ENCODE measurements around the gene VPS39. TPM values are rescaled to one million over a fixed set of nuclear protein-coding genes. Genes with fewer than 3 reads are reported as not detected.

Gene VPS39
- total RNA-seq, 2 experiments from 2014 or later = 40.6 to 46.1 TPM

DNA sequence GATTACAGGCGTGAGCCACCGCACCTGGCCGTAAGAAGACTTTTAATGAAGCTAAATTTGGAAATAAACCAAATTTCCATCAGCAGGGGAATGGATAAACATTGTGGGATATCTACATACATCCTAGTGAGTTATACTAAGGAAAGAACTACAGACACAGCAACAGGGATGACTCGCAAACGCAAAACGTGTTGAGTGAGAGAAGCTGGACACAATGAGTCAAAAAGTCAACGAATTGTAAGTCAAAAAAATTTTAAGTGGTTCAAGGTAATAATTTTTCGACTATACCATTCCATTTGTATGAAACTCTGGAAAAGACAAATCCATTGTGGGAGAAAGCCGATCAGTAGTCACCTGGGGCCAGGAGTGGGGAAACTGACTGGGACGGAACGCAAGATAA is 71.6 kb downstream of the VPS39 start:
- CTCF ChIA-PET = no interaction called here
- POLR2A ChIA-PET = no interaction called here

DNA sequence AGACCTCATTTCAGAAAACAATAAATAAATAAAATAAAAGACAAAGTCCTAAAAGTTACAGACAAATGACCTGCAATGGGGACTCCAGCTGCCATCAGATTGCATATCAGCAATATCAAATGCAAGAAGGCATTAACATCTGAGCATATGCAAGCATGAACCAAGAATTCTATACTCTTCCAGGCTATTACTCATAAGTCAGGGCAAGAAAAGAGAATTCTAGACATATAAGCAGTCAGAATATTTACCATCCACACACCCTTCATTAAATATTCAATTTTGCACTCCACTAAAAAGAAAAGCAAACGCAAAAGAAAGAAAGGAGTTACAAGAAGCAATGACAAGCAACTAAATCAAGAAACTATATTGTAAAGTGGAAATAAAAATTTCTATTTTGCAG is 72.8 kb downstream of the VPS39 start:
- POLR2A ChIA-PET = no interaction called here

GRCh38 chr15:42134617-42135245 is 73.4 kb downstream of the VPS39 start:
- POLR2A ChIA-PET = no interaction called here
- CTCF ChIA-PET = interaction anchor here (1.3 to 1.4 kb wide), 2 partner anchors 8 to 145 kb away, joined by 4 read pairs; no protein-coding TSS in a partner anchor

More for the DNA sequence above, 72.8 kb downstream of the VPS39 start:
- CTCF ChIA-PET = interaction anchor here (1.4 kb wide), 1 partner anchor 146 kb away, joined by 4 read pairs; no protein-coding TSS in a partner anchor

GRCh38 chr15:42133886-42134502 is 74.1 kb downstream of the VPS39 start:
- ChIA-PET POLR2A (no interaction called here), CTCF (interaction anchor here (1.3 to 1.4 kb wide), 2 partner anchors 9 to 144 kb away, joined by 4 read pairs; no protein-coding TSS in a partner anchor)

DNA sequence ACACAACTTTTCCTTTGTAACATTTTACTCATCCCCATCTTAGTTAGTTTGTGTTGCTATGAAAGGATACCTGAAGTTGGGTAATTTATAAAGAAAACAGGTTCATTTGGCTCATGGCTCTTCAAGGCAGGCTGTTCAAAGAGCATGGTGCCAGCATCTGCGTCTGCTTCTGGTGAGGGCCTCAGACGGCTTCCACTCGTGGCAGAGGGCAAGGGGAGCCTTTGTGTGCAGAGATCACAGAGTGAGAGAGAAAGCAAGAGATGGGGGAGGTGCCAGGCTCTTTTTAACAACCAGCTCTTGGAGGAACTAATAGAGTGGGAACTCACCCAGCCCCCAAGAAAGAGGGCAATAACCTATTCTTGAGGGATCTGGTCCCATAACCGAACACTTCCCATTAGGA is 74.7 kb downstream of the VPS39 start:
- POLR2A ChIA-PET = no interaction called here
- CTCF ChIA-PET = interaction anchor here (0.6 to 1.3 kb wide), 2 partner anchors 9 to 363 kb away, joined by 3 to 4 read pairs; no protein-coding TSS in a partner anchor

DNA sequence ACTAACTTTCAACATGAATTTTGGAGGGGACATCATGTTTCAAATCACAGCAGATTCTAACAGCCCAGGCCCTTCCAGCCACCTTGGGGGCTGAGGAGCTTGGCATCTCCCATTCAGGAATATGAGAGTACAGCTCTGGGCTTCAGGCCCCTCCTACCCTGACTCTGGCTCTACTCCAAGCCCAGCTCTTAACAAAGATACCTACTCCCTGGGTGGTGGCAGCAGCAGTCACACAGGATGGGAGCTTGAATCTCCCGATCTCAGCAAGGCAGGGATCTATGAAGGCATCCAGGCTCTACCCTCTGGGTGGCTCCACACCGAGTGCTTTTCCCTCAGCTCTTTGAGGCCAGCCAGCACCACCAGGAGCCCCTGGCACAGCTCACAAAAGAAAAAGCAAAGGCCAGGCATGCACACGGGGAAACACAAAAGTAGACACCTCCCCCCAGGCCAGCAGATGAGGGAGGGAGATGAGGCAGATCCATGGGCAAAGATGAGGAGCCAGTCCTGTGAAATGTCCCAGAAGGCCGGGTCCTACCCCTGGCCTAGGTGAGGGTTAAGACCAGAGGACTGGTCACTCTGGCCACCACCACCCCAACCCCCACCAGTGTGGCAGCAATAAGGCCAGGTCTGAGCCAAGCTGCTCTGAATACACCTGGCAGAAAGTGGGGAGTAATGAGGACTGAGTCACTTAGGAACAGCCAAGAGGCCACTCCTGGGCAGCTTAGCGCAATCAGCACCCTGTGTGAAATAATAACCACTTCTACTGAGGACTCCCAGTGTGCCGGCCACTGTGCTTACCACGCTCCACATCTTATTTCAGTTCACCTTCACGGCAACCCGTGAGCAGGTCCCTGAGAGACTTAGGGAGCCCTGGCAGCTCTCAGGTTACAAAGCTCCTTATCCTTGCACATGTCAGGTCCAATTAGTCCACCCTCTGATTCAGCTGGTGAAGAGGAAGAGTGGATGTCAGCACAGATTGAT is 76.0 kb downstream of the VPS39 start:
- CTCF ChIA-PET = no interaction called here
- POLR2A ChIA-PET = no interaction called here

- POLR2A ChIA-PET = no interaction called here
- CTCF ChIA-PET = no interaction called here
Measured at GRCh38 chr15:42131006-42131405, 77.1 kb downstream of the VPS39 start.

DNA sequence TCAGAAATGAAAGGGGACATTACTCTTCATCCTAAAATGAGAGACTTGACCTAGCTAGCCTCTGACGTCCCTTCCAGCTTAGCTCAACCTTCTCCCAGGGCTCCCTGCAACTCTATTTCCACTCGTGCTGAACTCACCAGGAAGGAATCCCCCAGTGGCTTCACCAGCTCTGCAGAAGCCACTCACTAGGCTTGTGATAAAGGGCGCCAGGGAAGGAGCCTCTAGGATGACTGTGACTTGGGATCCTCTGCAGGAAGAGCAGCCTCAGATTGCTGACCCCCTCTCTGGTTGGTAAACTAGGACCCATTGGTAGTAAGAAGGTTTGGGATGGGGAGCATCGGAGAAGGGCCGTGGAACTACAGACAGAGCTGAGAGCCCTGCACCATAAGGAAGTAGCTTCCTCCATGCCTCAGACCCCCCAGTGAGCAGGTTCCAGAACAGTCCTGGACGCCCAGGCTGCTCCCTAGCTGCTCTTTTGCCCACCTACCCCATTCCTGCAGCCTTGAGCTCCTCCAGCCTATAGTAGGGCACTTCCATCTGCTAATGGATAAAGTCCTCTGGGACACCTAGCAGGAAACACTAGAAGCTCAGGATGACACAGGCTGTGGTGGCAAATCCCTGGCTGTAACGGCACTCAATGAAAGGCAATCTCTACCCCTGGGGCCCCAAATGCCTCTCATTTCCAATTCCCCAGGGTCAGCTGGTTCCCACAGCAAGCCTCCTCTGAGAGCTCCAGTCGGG is 77.7 kb downstream of the VPS39 start:
- ChIA-PET CTCF (interaction anchor here (0.6 to 1.2 kb wide), 3 partner anchors 8 to 333 kb away, joined by 3 to 4 read pairs (median 3); no protein-coding TSS in a partner anchor), POLR2A (no interaction called here)

DNA sequence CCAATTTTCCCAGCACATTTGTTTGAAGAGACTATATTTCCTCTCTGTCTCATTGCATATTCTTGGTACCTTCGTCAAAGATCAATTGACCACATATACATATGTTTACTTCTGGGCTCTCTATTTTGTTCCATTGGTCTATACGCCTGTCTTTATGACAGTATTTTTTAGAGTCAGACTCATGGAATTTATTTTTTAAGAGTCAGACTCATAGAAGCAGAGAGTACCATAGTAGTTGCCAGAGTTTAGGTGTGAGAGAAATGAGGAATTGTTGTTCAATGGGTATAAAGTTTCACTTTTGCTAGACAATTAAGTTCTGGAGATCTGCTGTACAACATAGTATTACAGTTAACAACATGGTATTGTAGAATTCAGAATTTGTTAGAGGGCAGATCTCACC is 78.7 kb downstream of the VPS39 start:
- ChIA-PET POLR2A (no interaction called here), CTCF (interaction anchor here (0.6 to 1.2 kb wide), 3 partner anchors 9 to 45 kb away, joined by 3 to 4 read pairs (median 3); no protein-coding TSS in a partner anchor)

DNA sequence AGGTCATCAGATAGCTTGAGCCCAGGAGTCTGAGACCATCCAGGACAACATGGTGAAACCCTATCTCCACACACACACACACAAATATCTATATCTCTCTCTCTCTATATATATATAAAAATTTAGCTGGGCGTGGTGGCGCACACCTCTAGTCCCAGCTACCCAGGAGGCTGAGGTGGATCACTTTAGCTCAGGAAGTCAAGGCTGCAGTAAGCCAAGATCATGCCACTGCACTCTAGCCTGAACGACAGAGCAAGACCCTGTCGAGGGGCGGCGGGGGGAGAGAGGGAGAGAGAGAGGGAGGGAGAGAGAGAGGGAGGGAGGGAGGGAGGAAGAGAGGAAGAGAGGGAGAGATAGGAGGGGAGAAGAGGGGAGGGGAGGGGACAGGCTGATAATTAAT is 79.6 kb downstream of the VPS39 start:
- CTCF ChIA-PET = interaction anchor here (0.6 to 1.0 kb wide), 2 partner anchors 9 to 419 kb away, joined by 3 read pairs; no protein-coding TSS in a partner anchor

DNA sequence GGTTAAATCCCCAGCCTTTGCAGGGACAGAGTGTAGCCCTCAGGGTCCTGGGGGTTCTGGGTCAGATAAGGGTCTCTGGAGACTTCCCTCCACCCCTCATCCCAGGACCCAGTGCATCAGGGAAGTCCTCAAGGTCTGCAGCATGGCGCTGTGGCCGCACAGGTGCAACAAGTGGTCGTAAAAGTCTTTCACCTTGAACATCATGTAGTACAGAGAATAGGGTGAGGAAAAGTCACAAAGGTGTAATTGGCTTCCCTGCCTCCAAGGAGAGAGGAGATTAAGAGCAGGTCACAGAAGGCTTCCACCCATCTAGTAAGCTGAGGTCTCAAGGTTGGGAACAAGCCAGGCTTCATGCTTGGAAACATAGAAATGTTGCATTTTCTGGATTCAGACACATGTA is 84.6 kb downstream of the VPS39 start:
- POLR2A ChIA-PET = no interaction called here
- CTCF ChIA-PET = no interaction called here

More for the DNA sequence above, 79.6 kb downstream of the VPS39 start:
- POLR2A ChIA-PET = no interaction called here

DNA sequence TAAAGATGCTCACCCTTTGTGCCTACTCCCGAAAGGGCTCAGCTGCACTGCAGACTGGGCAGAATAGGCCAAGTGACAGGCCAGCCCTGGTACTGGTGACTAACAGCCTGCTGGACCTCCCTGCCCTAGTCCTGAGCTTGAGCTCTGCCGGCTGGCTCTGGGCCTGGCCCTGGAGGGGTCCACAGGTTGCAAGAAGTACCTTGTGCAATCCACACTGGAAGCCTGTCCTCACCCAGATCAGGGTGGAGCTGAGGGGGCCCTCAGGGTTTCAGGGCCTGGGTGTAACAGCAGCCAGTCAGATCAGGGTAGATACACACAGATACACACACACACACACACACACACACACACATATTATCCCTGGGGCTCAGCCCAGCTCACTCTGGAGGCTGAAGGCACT is 86.4 kb downstream of the VPS39 start:
- CTCF ChIA-PET = interaction anchor here (0.7 to 1.6 kb wide), 3 partner anchors 16 to 132 kb away, joined by 3 read pairs; no protein-coding TSS in a partner anchor
- POLR2A ChIA-PET = no interaction called here

GRCh38 chr15:42121021-42121420 is 87.1 kb downstream of the VPS39 start:
- ChIA-PET POLR2A (no interaction called here), CTCF (interaction anchor here (1.0 to 1.6 kb wide), 2 partner anchors 16 to 43 kb away, joined by 3 read pairs; no protein-coding TSS in a partner anchor)

- POLR2A ChIA-PET = no interaction called here
- CTCF ChIA-PET = interaction anchor here (1.6 kb wide), 1 partner anchor 17 kb away, joined by 3 read pairs; no protein-coding TSS in a partner anchor
Measured at GRCh38 chr15:42120285-42120684, 87.8 kb downstream of the VPS39 start.

DNA sequence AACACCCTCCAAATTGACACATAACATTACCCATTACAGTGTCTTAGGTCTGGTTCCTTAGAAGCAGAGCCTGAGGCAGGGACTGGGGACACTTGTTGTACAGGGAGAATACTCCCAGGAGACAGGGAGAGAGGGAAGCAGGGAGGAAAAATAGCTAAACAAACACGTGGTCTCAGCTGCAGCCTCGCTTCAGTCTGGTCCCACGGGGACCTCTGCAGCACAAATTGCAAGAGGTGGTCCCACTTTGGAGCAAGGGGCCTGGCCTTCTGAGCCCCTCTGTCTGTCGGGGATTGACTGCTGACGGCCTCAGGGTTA is 88.7 kb downstream of the VPS39 start:
- ChIA-PET POLR2A (no interaction called here), CTCF (interaction anchor here (1.1 kb wide), 1 partner anchor 35 kb away, joined by 5 read pairs; no protein-coding TSS in a partner anchor)

GRCh38 chr15:42118650-42119445 is 89.3 kb downstream of the VPS39 start:
- CTCF ChIA-PET = interaction anchor here (1.1 kb wide), 1 partner anchor 35 kb away, joined by 5 read pairs; no protein-coding TSS in a partner anchor
- POLR2A ChIA-PET = no interaction called here

DNA sequence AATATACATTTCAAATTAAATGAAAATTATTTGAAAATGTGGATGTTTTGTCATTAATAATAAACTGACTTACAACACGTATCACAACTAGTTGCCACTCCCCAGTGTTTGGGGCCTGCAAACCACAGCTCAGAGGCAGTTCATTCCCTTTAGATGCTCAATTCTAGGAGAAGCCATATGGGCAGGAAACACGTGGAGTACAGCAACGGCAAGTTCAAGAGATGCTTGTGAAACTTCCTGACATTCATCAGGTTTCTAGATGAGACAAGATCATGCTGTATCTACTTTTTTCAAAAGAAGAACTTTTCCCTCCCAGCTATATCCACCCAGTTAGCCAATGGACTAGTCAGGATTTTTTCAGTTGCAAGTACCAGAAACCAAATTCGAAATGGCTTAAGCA is 96.2 kb downstream of the VPS39 start:
- CTCF ChIA-PET = no interaction called here
- POLR2A ChIA-PET = no interaction called here

DNA sequence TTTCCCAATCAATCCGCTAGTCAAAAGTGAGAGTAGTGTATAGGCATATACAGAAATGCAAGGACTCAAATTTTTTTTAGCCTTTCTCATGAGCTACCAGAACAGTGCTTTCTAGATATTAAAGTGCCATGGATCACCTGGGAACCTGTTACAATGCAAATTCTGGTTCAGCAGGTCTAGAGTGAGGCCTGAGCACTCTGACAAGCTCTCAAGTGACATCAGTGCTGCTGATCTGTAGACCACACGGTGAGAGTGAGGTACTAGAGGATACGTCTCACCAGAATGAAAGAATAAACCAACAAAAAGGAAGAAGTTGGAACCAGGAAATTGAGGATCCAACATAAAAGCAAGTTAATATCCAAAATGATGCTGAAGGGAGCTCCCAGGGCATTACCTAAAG is 97.7 kb downstream of the VPS39 start:
- CTCF ChIA-PET = interaction anchor here (0.8 to 2.0 kb wide), 3 partner anchors 27 to 29 kb away, joined by 3 to 5 read pairs (median 3); no protein-coding TSS in a partner anchor
- POLR2A ChIA-PET = no interaction called here

All from activated CD8-positive, alpha-beta memory T cell treated with anti-CD3 and anti-CD28 coated beads for 36 hours (primary cell).